Smooth muscle cell (in vitro differentiated cells): ENCODE measurements around the gene EXOC6B. TPM values are rescaled to one million over a fixed set of nuclear protein-coding genes. Genes with fewer than 3 reads are reported as not detected.

ENCODE experiments used
- DNase-seq: peaks from one replicate; lab custom pipeline; 2025; ENCODE audit not compliant: unreplicated experiment; lab: John Stamatoyannopoulos, UW
- H2AFZ ChIP-seq: fragments of 200-600 bp; sonication (generic); 2 replicates; pipeline ENCODE4 v1.6.0; 2016; ENCODE audit warnings: antibody characterized with exemption, low read depth, mild to moderate bottlenecking
- H3F3A ChIP-seq: fragments of 200-600 bp; sonication (generic); 2 replicates; pipeline ENCODE4 v1.6.0; 2017; ENCODE audit warnings: antibody characterized with exemption, low read depth
- H3K27ac ChIP-seq: fragments of 200-600 bp; sonication (generic); 2 replicates; pipeline ENCODE4 v1.5.1; 2016; ENCODE audit warnings: low read depth, mild to moderate bottlenecking
- H3K27me3 ChIP-seq: fragments of 200-600 bp; sonication (generic); 2 replicates; pipeline ENCODE4 v1.6.1; 2016; ENCODE audit warnings: low read depth, mild to moderate bottlenecking
- H3K36me3 ChIP-seq: fragments of 200-600 bp; sonication (generic); 2 replicates; pipeline ENCODE4 v1.5.1; 2016; ENCODE audit warnings: low read depth
- H3K4me1 ChIP-seq: fragments of 200-600 bp; sonication (generic); 2 replicates; pipeline ENCODE4 v1.5.1; 2016; ENCODE audit warnings: low read depth
- H3K4me2 ChIP-seq: fragments of 200-600 bp; sonication (generic); 2 replicates; pipeline ENCODE4 v1.6.0; 2016; ENCODE audit warnings: mild to moderate bottlenecking
- H3K4me3 ChIP-seq: fragments of 200-600 bp; sonication (generic); 2 replicates; pipeline ENCODE4 v1.5.1; 2016; ENCODE audit warnings: mild to moderate bottlenecking
- H3K79me2 ChIP-seq: fragments of 200-600 bp; sonication (generic); 2 replicates; pipeline ENCODE4 v1.6.0; 2016; ENCODE audit warnings: low read depth, mild to moderate bottlenecking
- H3K9ac ChIP-seq: fragments of 200-600 bp; sonication (generic); 2 replicates; pipeline ENCODE4 v1.6.0; 2016; ENCODE audit warnings: low read depth
- H3K9me3 ChIP-seq: fragments of 200-600 bp; sonication (generic); replicated peaks from 2 replicates; pipeline ENCODE4 v1.5.1; 2016; ENCODE audit warnings: low read depth
- H4K20me1 ChIP-seq: fragments of 200-600 bp; sonication (generic); 2 replicates; pipeline ENCODE4 v1.6.0; 2016; ENCODE audit warnings: low read depth
- CTCF ChIP-seq: fragments of 200-600 bp; sonication (generic); IDR thresholded peaks from 2 replicates; pipeline ENCODE4 v1.5.1; 2017; ENCODE audit warnings: borderline replicate concordance, mild to moderate bottlenecking, antibody characterized with exemption; ENCODE audit not compliant: insufficient read depth, poor library complexity, severe bottlenecking
- WGBS: methylation state at CpG from one replicate; pipeline ENCODE4 v1.1.7; 2016; ENCODE audit warnings: low lambda C conversion rate; 5-methylcytosine and 5-hydroxymethylcytosine counted together
- polyA plus RNA-seq: library from polyadenylated mRNA; unstranded; fragments of >200 nt; fragmentation: Nextera tagmentation; extraction: Ambion mirVana; gene quantifications from 2 replicates; pipeline ENCODE4 v1.2.1, GENCODE V29; 2016
- total RNA-seq: library from RNA; depleted of rRNA; stranded (reverse); fragments of >200 nt; gene quantifications from 2 replicates; pipeline ENCODE4 v1.2.3, GENCODE V29; 2014

EXOC6B gene
- total and polyA plus RNA-seq, 2 experiments from 2014 or later = 6.9 to 19.7 TPM

GRCh38 chr2:72220170-72220569 lies 605.7 kb downstream of the EXOC6B start:
- H3K4me1 ChIP-seq = no peaks in the 10 kb centered on the region
- H3K36me3 ChIP-seq = no peaks in the 10 kb centered on the region
- no peaks in the 10 kb centered on the region for H3F3A ChIP-seq
- H3K9ac ChIP-seq = no peak overlapping the region
- WGBS = 23% methylated on average over 2 of the region's 2 CpGs
- no peak for DNase-seq
- H3K4me2 ChIP-seq = no peak overlapping the region
- no peaks in the 10 kb centered on the region for H3K27me3 ChIP-seq
- no peak overlapping the region for H3K4me3 ChIP-seq
- H2AFZ ChIP-seq = no peak overlapping the region
- no peak overlapping the region for H3K27ac ChIP-seq
- H3K9me3 ChIP-seq = no peaks in the 10 kb centered on the region
- no peaks in the 10 kb centered on the region for H3K79me2 ChIP-seq
- no peak for TF ChIP-seq CTCF
- H4K20me1 ChIP-seq = peaks cover 13% of the 10 kb centered on the region

- peaks cover 14% of the 10 kb centered on the region for H4K20me1 ChIP-seq
- no peaks in the 10 kb centered on the region for H3K9me3 ChIP-seq
- DNase-seq = no peak
- H3K4me3 ChIP-seq = no peak overlapping the region
- H3K4me1 ChIP-seq = no peaks in the 10 kb centered on the region
- no peak overlapping the region for H3K9ac ChIP-seq
- no peak overlapping the region for H3K4me2 ChIP-seq
- H2AFZ ChIP-seq = no peak overlapping the region
- H3F3A ChIP-seq = no peaks in the 10 kb centered on the region
- H3K27ac ChIP-seq = no peak overlapping the region
- no peaks in the 10 kb centered on the region for H3K27me3 ChIP-seq
- H3K36me3 ChIP-seq = no peaks in the 10 kb centered on the region
- H3K79me2 ChIP-seq = no peaks in the 10 kb centered on the region
- TF ChIP-seq CTCF = no peak
- WGBS = 82% methylated on average over 4 of the region's 4 CpGs
These were observed 611.2 kb downstream of the EXOC6B start for GRCh38 chr2:72214429-72215143.

GRCh38 chr2:72212486-72212855 lies 613.4 kb downstream of the EXOC6B start:
- H3K27me3 ChIP-seq = no peaks in the 10 kb centered on the region
- H3K9ac ChIP-seq = no peak overlapping the region
- H3K9me3 ChIP-seq = no peaks in the 10 kb centered on the region
- H4K20me1 ChIP-seq = peaks cover 14% of the 10 kb centered on the region
- TF ChIP-seq CTCF = no peak
- no peaks in the 10 kb centered on the region for H3F3A ChIP-seq
- H3K79me2 ChIP-seq = no peaks in the 10 kb centered on the region
- H3K27ac ChIP-seq = no peak overlapping the region
- no peaks in the 10 kb centered on the region for H3K4me1 ChIP-seq
- no peak overlapping the region for H3K4me3 ChIP-seq
- WGBS = 94% methylated on average over 1 of the region's 1 CpG
- DNase-seq = no peak
- no peaks in the 10 kb centered on the region for H3K36me3 ChIP-seq
- no peak overlapping the region for H3K4me2 ChIP-seq
- no peak overlapping the region for H2AFZ ChIP-seq

- no peak overlapping the region for H3K9ac ChIP-seq
- no peaks in the 10 kb centered on the region for H3K79me2 ChIP-seq
- peaks cover 14% of the 10 kb centered on the region for H4K20me1 ChIP-seq
- H3K9me3 ChIP-seq = no peaks in the 10 kb centered on the region
- no peaks in the 10 kb centered on the region for H3K36me3 ChIP-seq
- DNase-seq = no peak
- H3K27me3 ChIP-seq = no peaks in the 10 kb centered on the region
- H3F3A ChIP-seq = no peaks in the 10 kb centered on the region
- H3K27ac ChIP-seq = no peak overlapping the region
- no peak overlapping the region for H3K4me2 ChIP-seq
- no peak overlapping the region for H3K4me3 ChIP-seq
- H2AFZ ChIP-seq = no peak overlapping the region
- TF ChIP-seq CTCF = no peak
- WGBS = 83% methylated on average over 2 of the region's 2 CpGs
- no peaks in the 10 kb centered on the region for H3K4me1 ChIP-seq
These were observed 613.9 kb downstream of the EXOC6B start for GRCh38 chr2:72211777-72212485.
